Fibroblast of skin of left biceps (primary cell): ENCODE results near the gene SURF6.
"Not testable (repeated sequence)": the region's sequence is repeated elsewhere in the genome, so short reads cannot be mapped to it uniquely, and the experiment has no call there.

Experiments used
- DNase-seq, 2 experiments: peaks; one replicate each; pipeline ENCODE4 v3.0.0-alpha.2; 2013; ENCODE audit warnings: low read depth in 2 of 2

Gene SURF6

GRCh38 chr9:133335924-133336811, at the start of gene SURF6:
TSS of gene SURF6 (minus strand) at chr9:133336188. CDS start at chr9:133336132, 56 bp downstream.
- peak; percentile 64 to 69 for DNase-seq

GRCh38 chr9:133385452-133385851, 49.5 kb upstream of the SURF6 start:
- DNase-seq = no peak

- DNase-seq = no peak
These were observed 48.8 kb upstream of the SURF6 start for GRCh38 chr9:133384736-133385321.

- no peak for DNase-seq
These were observed 47.5 kb upstream of the SURF6 start for GRCh38 chr9:133383438-133383837.

- no peak for DNase-seq
These were observed 46.6 kb upstream of the SURF6 start for GRCh38 chr9:133382507-133383141.

- DNase-seq = no peak
These were observed 44.7 kb upstream of the SURF6 start for GRCh38 chr9:133380734-133381133.

GRCh38 chr9:133379153-133380086, 43.4 kb upstream of the SURF6 start:
- no peak for DNase-seq

- DNase-seq = no peak
These were observed 42.5 kb upstream of the SURF6 start for GRCh38 chr9:133378408-133378962.

GRCh38 chr9:133377721-133378216, 41.8 kb upstream of the SURF6 start:
- DNase-seq = peak; percentile 70

- not testable (repeated sequence) for DNase-seq
These were observed 41.3 kb upstream of the SURF6 start for GRCh38 chr9:133377280-133377679.

- peak; percentile 91 to 94 for DNase-seq
These were observed 40.0 kb upstream of the SURF6 start, which contains the start of the genes STKLD1 and SURF4 for GRCh38 chr9:133375724-133376654. TSS of gene STKLD1 (plus strand) at chr9:133376366. CDS start at chr9:133376474, 108 bp downstream. TSS of gene SURF4 (minus strand) at chr9:133376060. CDS start at chr9:133375969, 91 bp downstream.

GRCh38 chr9:133375116-133375723, 39.2 kb upstream of the SURF6 start:
- DNase-seq = no peak

- no peak for DNase-seq
These were observed 38.7 kb upstream of the SURF6 start for GRCh38 chr9:133374612-133375115.

GRCh38 chr9:133372144-133372543, 36.2 kb upstream of the SURF6 start:
- DNase-seq = no peak

GRCh38 chr9:133371261-133371711, 35.3 kb upstream of the SURF6 start:
- no peak for DNase-seq

- no peak for DNase-seq
These were observed 34.7 kb upstream of the SURF6 start for GRCh38 chr9:133370685-133371084.

- DNase-seq = no peak
These were observed 33.9 kb upstream of the SURF6 start for GRCh38 chr9:133369933-133370332.

GRCh38 chr9:133369422-133369821, 33.4 kb upstream of the SURF6 start:
- no peak for DNase-seq
